Hepatocyte (in vitro differentiated cells): ENCODE measurements around the gene NUDT3. TPM values are rescaled to one million over a fixed set of nuclear protein-coding genes. Genes with fewer than 3 reads are reported as not detected.
A peak's percentile ranks its signal among the peaks of the same experiment; 100 is the strongest.

Experiments
- DNase-seq: peaks from one replicate; pipeline ENCODE4 v3.0.0-alpha.2; 2016; ENCODE audit warnings: low spot score
- H2AFZ ChIP-seq: fragments of 200-600 bp; sonication (generic); 2 replicates; pipeline ENCODE4 v1.6.0; 2016; ENCODE audit warnings: antibody characterized with exemption, mild to moderate bottlenecking
- H3K27ac ChIP-seq: fragments of 200-600 bp; sonication (generic); 2 replicates; pipeline ENCODE4 v1.5.1; 2016; ENCODE audit warnings: mild to moderate bottlenecking
- H3K27me3 ChIP-seq: fragments of 200-600 bp; sonication (generic); 2 replicates; pipeline ENCODE4 v1.6.1; 2016
- H3K36me3 ChIP-seq: fragments of 200-600 bp; sonication (generic); replicated peaks from 2 replicates; pipeline ENCODE4 v1.5.1; 2016; ENCODE audit warnings: low read depth; ENCODE audit not compliant: insufficient read depth
- H3K4me1 ChIP-seq: fragments of 200-600 bp; sonication (generic); 2 replicates; pipeline ENCODE4 v1.5.1; 2016; ENCODE audit warnings: mild to moderate bottlenecking, moderate library complexity; ENCODE audit not compliant: insufficient read depth
- H3K4me2 ChIP-seq: fragments of 200-600 bp; sonication (generic); 2 replicates; pipeline ENCODE4 v1.6.0; 2016
- H3K4me3 ChIP-seq: fragments of 200-600 bp; sonication (generic); 2 replicates; pipeline ENCODE4 v1.5.1; 2016; ENCODE audit warnings: mild to moderate bottlenecking
- H3K79me2 ChIP-seq: fragments of 200-600 bp; sonication (generic); 2 replicates; pipeline ENCODE4 v1.6.0; 2017; ENCODE audit warnings: mild to moderate bottlenecking
- H3K9me2 ChIP-seq: fragments of 200-600 bp; sonication (generic); replicated peaks from 2 replicates; pipeline ENCODE4 v1.6.0; 2017; ENCODE audit warnings: mild to moderate bottlenecking; ENCODE audit not compliant: insufficient read depth
- H3K9me3 ChIP-seq: fragments of 200-600 bp; sonication (generic); 2 replicates; pipeline ENCODE4 v1.5.1; 2016; ENCODE audit warnings: low read depth, mild to moderate bottlenecking
- H4K20me1 ChIP-seq: fragments of 200-600 bp; sonication (generic); 2 replicates; pipeline ENCODE4 v1.6.0; 2016; ENCODE audit warnings: mild to moderate bottlenecking; ENCODE audit not compliant: insufficient read depth, poor library complexity, severe bottlenecking
- CTCF ChIP-seq: fragments of 200-600 bp; sonication (generic); IDR thresholded peaks from 2 replicates; pipeline ENCODE4 v1.5.1; 2016; ENCODE audit warnings: antibody characterized with exemption, mild to moderate bottlenecking; ENCODE audit not compliant: poor library complexity
- EZH2 ChIP-seq: fragments of 200-600 bp; sonication (generic); IDR thresholded peaks from 2 replicates; pipeline ENCODE4 v1.6.1; 2016; ENCODE audit warnings: antibody characterized with exemption, mild to moderate bottlenecking, borderline replicate concordance
- EZH2phosphoT487 ChIP-seq: fragments of 200-600 bp; sonication (generic); IDR thresholded peaks from one replicate; pipeline ENCODE4 v1.6.1; 2018; ENCODE audit warnings: antibody characterized with exemption, mild to moderate bottlenecking, low read depth, moderate library complexity; ENCODE audit not compliant: unreplicated experiment, severe bottlenecking
- WGBS: methylation state at CpG from one replicate; pipeline ENCODE4 v1.1.6; 2016; ENCODE audit warnings: low lambda C conversion rate; ENCODE audit errors: missing lambda C conversion rate; 5-methylcytosine and 5-hydroxymethylcytosine counted together
- polyA plus RNA-seq: library from polyadenylated mRNA; unstranded; fragments of >200 nt; fragmentation: Nextera tagmentation; extraction: Ambion mirVana; gene quantifications from 2 replicates; pipeline ENCODE4 v1.2.1, GENCODE V29; 2016
- total RNA-seq: library from RNA; depleted of rRNA; stranded (reverse); fragments of >200 nt; gene quantifications from 2 replicates; pipeline ENCODE4 v1.2.3, GENCODE V29; 2014

NUDT3 gene
- total and polyA plus RNA-seq, 2 experiments from 2014 or later, result 6.2 to 20.4 TPM

GRCh38 chr6:34302929-34303328 lies 89.5 kb downstream of the NUDT3 start:
- no peaks in the 10 kb centered on the region for H3K36me3 ChIP-seq
- no peak overlapping the region for H3K4me3 ChIP-seq
- H3K27me3 ChIP-seq, result no peaks in the 10 kb centered on the region
- H2AFZ ChIP-seq, result no peak overlapping the region
- no peak overlapping the region for H3K4me2 ChIP-seq
- no peaks in the 10 kb centered on the region for H3K9me3 ChIP-seq
- H3K79me2 ChIP-seq, result peaks cover 16% of the 10 kb centered on the region
- no peak overlapping the region for H3K27ac ChIP-seq
- H3K4me1 ChIP-seq, result peaks cover 8% of the 10 kb centered on the region
- WGBS, result 96% methylated on average over 4 of the region's 4 CpGs
- no peaks in the 10 kb centered on the region for H4K20me1 ChIP-seq
- H3K9me2 ChIP-seq, result no peaks in the 10 kb centered on the region
- DNase-seq, result no peak
- TF ChIP-seq EZH2phosphoT487, result no peak

GRCh38 chr6:34301408-34301807 lies 91.1 kb downstream of the NUDT3 start:
- Histone ChIP-seq H3K4me3 (no peak overlapping the region), H3K27ac (no peak overlapping the region), H2AFZ (no peak overlapping the region), H3K9me3 (no peaks in the 10 kb centered on the region), H3K4me1 (peaks cover 8% of the 10 kb centered on the region), H3K9me2 (no peaks in the 10 kb centered on the region), H3K4me2 (no peak overlapping the region), H3K79me2 (peaks cover 9% of the 10 kb centered on the region), H3K27me3 (no peaks in the 10 kb centered on the region), H3K36me3 (no peaks in the 10 kb centered on the region), H4K20me1 (no peaks in the 10 kb centered on the region)
- WGBS, result 83% methylated on average over 2 of the region's 2 CpGs
- TF ChIP-seq CTCF (no peak), EZH2 (no peak), EZH2phosphoT487 (no peak)
- DNase-seq, result peak; percentile 32

- Histone ChIP-seq H3K36me3 (no peaks in the 10 kb centered on the region), H2AFZ (no peak overlapping the region), H4K20me1 (no peaks in the 10 kb centered on the region), H3K4me2 (no peak overlapping the region), H3K4me3 (no peak overlapping the region), H3K4me1 (no peaks in the 10 kb centered on the region), H3K79me2 (peaks cover 9% of the 10 kb centered on the region), H3K9me2 (no peaks in the 10 kb centered on the region), H3K27me3 (no peaks in the 10 kb centered on the region), H3K27ac (no peak overlapping the region), H3K9me3 (no peaks in the 10 kb centered on the region)
- WGBS, result 89% methylated on average over 1 of the region's 1 CpG
- TF ChIP-seq EZH2phosphoT487, result no peak
- no peak for DNase-seq
Measured at GRCh38 chr6:34300332-34300751, 92.1 kb downstream of the NUDT3 start.

- no peaks in the 10 kb centered on the region for H3K9me2 ChIP-seq
- no peaks in the 10 kb centered on the region for H3K4me1 ChIP-seq
- H3K36me3 ChIP-seq, result no peaks in the 10 kb centered on the region
- no peaks in the 10 kb centered on the region for H4K20me1 ChIP-seq
- H3K4me2 ChIP-seq, result no peak overlapping the region
- DNase-seq, result no peak
- TF ChIP-seq CTCF, result no peak
- TF ChIP-seq EZH2, result no peak
- no peak for TF ChIP-seq EZH2phosphoT487
- WGBS, result 61% methylated on average over 2 of the region's 2 CpGs
- no peak overlapping the region for H3K4me3 ChIP-seq
- H3K9me3 ChIP-seq, result no peaks in the 10 kb centered on the region
- no peak overlapping the region for H3K27ac ChIP-seq
- no peak overlapping the region for H2AFZ ChIP-seq
- H3K27me3 ChIP-seq, result no peaks in the 10 kb centered on the region
- H3K79me2 ChIP-seq, result peaks cover 9% of the 10 kb centered on the region
Measured at GRCh38 chr6:34298941-34299340, 93.5 kb downstream of the NUDT3 start.

- no peak for DNase-seq
- no peak overlapping the region for H2AFZ ChIP-seq
- no peak overlapping the region for H3K4me2 ChIP-seq
- H4K20me1 ChIP-seq, result no peaks in the 10 kb centered on the region
- no peak overlapping the region for H3K4me3 ChIP-seq
- 86% methylated on average over 3 of the region's 3 CpGs for WGBS
- no peak overlapping the region for H3K27ac ChIP-seq
- H3K27me3 ChIP-seq, result no peaks in the 10 kb centered on the region
- H3K79me2 ChIP-seq, result peaks cover 4% of the 10 kb centered on the region
- H3K36me3 ChIP-seq, result no peaks in the 10 kb centered on the region
- no peaks in the 10 kb centered on the region for H3K9me3 ChIP-seq
- no peaks in the 10 kb centered on the region for H3K4me1 ChIP-seq
- TF ChIP-seq EZH2 (no peak), CTCF (no peak), EZH2phosphoT487 (no peak)
- H3K9me2 ChIP-seq, result no peaks in the 10 kb centered on the region
Measured at GRCh38 chr6:34295721-34296120, 96.7 kb downstream of the NUDT3 start.
